ENCODE data around the gene TTC9C.
"Not testable (repeated sequence)": the region's sequence is repeated elsewhere in the genome, so short reads cannot be mapped to it uniquely, and the experiment has no call there.

The TTC9C gene

DNA sequence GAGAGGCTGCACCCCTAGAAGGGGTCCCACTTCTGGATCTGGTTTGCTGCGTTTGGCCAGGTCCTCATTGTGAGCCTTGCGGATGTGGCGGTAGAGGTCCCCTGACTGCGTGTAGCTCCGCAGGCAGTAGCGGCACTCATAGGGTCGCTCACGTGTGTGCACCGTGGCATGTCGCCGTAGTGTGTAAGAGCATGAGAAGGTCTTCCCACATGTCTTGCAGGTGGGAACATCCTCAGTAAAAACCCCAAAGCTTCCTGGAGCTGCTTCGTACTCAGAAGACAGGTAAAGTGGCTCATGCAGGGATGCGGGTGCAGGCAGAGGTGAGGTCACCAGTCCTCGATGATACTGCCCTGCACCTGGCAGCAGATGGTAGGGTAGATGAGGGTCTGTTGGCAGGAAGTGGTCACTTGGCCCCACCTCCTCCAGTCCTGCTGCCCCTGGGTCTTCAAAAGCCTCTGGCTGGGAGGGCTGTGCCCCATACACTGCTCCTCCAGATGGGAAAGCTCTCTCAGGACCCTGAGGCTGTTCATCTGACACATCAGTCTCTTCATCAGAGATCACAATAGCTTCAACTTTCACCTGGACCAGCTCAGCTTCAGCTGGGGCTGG, 24.0 kb downstream of the TTC9C start:
- DNase-seq = no peak

DNA sequence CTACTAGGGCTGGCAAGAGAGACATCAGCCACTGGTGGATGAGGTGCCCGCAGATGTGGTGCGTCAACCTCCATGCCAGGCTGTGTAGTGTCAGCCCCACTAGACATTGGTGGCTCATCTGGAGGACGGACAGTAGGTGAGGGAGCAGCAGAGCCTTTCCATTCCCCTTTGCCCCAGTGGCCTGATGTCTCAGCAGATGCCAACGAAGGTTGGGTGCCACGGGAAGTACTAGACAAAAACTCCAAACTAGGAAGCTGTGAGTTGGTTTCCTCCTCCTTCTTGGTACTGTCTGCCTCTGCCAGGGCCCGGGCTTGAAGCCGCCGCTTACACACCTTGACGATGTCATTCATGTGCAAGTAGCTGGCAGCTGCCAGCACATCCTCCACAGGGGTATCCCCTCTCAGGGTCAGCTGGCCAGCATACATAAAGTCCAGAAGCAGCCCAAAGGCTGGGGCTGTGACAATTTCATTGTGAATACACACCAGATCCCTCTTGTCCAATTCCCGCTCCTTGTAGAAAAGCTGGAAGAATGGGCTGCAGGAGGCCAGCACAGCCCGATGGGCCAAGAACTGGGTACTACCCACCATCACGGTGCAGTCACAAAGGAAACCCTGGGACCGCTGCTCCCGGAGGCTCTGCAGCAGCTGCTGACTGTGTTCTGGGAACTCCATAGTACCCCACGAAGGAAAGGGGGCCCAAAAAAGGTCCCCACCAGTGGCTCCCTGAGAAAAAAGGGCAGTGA, 24.9 kb downstream of the TTC9C start:
- DNase-seq = no peak

DNA sequence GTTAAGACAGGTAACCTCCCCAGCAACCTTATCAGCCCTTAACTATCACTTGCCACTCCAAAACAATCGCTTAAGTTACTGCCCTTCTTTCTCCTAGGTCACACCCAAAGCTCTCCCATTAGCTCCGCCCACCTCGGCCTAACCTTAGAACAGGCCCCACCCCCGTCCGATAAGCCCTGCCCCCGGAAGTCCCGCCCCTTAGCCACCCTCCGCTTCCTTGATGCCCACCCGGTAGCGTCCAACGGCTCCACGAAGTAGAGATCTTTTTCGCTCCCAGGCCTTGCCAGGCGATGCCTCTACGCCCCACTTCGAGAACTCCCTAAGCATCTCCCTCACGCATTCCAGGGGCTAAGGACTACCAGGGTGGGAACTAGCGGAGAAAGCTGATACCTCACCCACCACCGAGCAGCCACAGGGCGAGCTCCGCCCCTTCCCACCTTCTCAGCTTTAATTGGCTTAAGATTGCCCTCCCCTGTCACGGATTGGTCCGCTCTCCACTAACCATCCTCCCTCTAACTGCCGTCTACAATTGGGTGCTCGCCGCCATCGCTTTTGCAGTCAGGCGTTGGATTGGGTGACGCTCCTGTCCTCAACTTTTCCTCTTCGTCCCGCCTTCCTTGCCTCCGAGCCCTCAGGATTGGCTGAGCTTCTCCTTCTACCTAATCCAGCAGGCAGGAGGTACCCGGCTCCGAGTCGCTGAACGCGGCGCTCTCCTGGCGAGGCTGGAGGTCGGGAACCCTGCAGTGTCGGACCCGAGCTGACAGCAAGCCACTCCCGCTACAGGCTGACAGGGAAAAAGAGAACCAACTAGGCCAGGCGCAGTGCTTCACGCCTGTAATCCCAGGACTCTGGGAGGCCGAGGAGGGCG, 25.7 kb downstream of the TTC9C start, which contains the start of gene ZBTB3:
TSS of gene ZBTB3 (minus strand) at position 425 of the 868 bp plus-strand sequence. CDS start 496 bp downstream, outside the sequence.
- peak; percentile 97 to 99 (median 98) for DNase-seq

DNA sequence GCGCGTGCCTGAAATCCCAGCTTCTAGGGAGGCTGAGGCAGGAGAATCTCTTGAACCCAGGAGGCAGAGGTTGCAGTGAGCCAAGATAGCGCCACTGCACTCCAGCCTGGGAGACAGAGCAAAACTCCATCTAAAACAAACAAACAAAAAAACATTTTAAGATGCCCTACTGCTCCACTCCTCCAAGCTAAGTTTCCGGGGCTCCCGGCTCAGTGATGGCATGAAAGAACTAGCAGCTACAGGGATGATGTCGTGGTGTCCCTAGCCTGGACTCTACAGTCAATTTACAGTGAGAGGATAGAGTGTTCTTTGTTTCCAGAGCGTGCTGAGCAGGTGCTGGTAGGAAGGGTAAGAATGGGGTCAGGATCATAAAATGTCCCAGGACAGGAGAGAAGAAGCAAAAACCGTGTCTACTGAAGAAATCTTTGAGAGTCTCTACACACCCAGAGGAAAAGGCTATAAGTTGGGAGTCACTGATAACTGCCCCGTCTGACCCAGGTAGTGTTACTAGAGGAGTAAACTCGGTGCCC, 26.9 kb downstream of the TTC9C start:
- no peak for DNase-seq

DNA sequence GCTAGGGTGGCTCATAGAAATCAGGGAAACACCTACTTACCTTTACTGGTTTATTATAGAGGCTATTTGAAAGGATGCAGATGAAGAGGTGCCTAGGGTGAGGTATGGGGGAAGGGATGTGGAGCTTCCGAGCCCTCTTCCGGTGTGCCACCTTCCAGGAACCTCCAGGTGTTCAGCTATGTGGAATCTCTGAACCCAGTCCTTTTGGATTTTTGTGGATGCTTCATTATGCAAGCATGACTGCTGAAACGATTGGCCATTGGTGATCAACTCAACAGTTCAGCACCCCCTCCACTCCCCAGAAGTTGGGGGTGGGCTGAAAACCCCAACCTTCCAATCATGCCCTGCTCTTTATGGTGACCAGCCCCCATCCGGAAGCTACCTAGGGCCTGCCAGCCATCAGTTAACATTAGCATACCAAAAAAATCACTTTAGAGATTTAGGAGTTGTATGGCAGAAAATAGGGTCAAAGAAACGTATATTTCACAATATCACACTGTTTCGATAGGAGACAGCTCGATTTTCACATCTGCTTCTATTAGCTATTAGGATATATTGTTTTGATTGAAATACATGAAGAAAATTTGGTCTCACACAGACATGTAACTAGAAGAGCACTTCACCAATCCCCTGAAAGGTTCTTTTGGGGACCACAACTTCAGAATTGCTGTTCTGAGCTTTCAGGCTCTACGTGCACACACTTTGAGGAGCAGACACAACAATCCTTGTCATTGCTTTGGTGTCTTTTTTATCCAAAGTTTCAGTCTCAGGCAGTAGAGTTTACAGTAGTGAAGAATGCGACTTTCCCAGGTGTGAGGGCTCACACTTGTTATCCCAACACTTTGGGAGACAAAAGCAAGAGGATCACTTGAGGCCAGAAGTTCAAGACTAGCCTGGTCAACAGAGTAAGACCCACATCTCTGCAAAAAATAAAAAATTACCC, 29.8 kb downstream of the TTC9C start:
- DNase-seq = no peak

DNA sequence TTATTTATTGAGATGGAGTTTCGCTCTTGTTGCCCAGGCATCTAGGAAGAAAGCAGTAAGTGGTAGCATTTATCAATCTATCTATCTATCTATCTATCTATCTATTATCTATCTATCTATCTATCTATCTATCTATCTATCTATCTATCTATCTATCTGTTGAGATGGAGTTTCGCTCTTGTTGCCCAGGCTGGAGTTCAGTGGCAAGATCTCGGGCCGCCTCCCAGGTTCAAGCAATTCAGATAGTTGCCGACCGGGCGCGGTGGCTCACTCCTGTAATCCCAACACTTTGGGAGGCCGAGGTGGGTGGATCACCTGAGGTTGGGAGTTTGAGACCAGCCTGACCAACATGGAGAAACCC, 32.6 kb downstream of the TTC9C start:
- DNase-seq = not testable (repeated sequence)

DNA sequence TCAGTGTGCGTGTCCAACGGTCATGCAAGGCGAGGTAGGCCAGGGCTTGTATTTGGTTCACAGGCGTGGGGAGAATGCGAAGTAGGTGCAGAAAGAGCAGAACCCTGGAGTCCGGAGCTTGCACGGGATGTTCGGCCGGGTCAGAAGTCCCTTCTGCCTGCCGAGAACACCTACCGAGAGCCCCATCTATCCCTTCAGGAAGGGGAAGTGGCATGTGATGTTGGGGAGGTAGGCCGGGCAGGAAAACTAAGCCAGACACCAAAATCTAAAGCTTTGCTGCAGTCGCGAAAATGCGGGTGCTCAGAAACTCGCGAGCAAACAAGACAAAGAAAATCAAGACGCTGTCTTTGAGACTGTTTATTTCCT, 42.5 kb downstream of the TTC9C start:
- DNase-seq = peak in 1 of 4 experiments; percentile 37

DNA sequence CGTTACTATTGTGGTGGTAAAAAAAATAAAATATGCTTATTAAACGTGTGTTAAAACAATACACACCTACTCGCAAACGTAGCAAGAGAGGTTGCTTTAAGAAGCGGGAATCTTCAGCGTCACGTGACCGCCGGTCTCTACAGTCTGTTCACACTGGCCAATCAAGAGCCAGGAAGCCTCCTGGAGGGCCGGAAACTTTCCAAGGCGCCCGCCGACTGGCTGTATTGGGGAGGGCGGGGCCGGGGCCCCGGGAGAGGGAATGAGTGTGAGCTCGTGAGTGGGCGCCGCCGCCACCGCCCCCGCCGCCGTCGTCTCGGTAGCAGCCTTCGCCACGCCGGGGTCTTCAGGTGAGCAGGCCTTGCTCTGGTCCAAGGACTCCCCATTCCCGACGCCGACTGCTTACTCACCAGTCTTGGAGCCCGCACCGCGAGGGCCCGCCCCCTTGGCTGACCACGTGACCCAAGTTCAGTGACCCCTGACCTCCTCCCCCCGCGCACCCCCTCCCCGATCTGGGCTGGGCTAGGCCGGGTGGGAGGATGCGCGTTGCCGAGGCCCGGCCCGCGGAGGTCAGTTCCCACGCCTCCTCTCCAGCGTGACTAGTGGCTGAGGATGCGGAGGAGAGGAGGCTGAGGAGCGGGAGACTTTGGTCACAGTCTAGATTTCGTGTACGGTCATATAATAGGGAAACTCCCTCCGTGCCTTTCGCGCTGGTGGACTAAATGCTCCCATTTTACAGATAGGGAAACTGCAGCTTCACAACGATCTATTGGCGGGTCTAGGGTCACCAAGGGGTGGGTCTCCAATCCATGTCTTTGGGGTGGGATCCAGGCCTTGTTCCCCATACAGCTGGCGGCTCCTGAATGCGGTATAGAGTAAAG, 43.1 kb downstream of the TTC9C start, which contains the start of gene TAF6L:
TSS of gene TAF6L (plus strand) at position 253 of the 878 bp plus-strand sequence. CDS start 4,388 bp downstream, outside the sequence.
- DNase-seq = peak; percentile 97 to 99 (median 98)

DNA sequence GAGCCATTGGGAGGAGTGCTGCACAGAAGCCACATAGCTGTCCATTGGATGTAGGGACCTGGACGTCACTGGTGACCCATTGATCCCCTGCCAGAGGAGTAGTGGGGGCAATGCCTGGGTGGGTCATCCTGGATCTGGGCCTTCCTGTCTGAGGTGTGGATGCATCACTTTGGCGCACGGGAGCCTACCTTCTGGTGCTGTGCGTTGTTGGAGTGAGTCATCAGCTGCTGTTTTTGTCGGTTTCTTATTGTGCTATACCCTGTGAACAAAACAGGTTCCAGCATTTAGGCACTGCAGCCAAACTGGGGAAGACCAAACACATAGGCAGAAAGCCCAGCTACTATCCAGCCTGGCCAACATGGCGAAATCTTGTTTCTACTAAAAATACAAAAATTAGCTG, 46.1 kb downstream of the TTC9C start:
- DNase-seq = no peak

DNA sequence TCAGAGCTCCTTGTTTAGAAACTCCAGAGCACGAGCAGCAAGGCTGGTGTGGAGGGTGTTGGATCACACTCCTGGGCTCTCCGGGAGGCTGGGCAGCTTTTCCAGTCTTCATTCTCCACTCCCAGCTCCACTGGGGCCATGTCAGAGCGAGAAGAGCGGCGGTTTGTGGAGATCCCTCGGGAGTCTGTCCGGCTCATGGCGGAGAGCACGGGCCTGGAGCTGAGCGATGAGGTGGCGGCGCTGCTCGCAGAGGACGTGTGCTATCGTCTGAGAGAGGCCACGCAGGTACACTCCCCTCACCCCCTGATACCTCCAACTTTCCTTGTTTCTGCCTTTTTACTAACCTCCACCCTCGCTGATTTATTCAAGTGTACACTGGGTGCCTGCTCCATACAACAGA, 47.4 kb downstream of the TTC9C start:
- no peak for DNase-seq

DNA sequence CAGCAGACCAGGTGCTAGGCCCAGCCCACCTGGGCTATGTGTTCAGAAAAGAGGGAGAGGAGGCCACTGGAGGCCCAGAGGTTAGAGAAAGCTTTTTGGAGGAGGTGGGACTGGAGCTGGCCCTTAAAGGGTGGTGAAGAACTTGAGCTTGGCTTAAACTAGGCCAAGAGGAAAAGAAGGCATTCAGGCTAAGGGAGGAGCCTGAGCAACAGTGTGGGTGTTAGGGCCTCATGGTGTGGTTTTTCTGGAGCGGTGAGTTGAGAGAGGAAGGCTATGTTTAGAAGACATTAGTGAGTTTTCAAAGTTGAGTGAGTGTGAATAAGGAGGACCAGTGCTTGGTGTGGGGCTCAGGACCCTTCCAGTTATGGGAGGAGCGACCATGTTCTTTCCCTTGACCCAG, 49.1 kb downstream of the TTC9C start:
- peak in 3 of 4 experiments; percentile 46 to 55 (median 51) for DNase-seq

DNA sequence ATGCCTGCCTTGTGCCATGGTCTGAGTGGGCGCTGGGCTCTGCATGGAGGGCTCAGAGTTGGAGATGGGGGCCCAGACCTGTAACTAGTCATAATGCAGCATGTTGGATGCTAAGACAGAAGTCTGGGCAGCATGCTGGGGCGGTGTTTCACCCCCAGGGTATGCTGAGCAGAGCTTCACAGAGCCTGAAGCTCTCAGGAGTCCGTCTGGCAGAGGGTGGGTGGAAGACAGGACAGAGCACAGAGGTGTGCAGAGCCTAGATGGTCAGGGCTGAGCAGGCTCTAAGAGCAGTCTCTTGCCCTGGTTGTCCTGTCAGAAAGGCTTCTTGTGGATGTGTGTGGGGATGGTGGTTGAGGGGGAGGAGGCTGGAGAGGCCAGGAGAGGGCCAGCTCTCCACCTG, 50.2 kb downstream of the TTC9C start:
- DNase-seq = no peak

DNA sequence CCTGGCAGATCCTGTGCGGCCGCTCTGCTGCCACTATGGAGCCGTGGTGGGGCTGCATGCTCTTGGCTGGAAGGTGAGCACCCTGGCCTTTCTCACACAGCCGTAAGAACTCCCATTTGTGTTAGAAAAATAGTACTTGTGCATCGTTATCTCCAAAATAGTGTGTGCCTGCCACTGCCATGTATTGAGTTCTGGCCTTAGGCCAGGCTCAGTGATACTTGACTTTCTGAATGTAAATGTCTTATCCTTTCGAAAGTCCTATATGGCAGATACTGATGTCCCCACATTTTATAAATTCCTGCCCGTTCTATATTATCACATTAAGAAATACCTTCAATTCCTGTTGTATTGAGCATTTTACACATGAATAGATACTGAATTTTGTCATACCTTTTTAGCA, 54.5 kb downstream of the TTC9C start:
- DNase-seq = no peak

DNA sequence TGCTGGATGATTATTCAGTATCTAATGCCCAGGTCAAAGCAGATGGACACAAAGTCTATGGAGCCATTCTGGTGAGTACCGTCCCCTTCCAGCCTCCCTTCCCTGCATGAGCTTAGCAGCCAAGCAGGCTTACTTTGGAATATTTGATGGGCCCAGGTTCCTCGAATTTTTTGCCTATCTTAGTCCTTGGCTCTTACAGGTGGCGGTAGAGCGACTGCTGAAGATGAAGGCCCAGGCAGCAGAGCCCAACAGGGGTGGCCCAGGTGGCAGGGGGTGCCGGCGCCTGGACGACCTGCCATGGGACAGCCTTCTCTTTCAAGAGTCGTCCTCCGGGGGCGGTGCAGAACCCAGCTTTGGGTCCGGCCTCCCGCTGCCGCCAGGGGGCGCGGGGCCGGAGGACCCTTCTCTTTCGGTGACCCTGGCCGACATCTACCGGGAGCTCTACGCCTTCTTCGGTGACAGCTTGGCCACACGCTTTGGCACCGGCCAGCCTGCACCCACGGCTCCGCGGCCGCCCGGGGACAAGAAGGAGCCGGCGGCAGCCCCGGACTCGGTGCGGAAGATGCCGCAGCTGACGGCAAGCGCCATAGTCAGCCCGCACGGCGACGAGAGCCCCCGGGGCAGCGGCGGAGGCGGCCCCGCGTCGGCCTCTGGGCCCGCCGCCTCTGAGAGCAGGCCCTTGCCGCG, 58.2 kb downstream of the TTC9C start:
- peak; percentile 92 to 96 (median 94) for DNase-seq

DNA sequence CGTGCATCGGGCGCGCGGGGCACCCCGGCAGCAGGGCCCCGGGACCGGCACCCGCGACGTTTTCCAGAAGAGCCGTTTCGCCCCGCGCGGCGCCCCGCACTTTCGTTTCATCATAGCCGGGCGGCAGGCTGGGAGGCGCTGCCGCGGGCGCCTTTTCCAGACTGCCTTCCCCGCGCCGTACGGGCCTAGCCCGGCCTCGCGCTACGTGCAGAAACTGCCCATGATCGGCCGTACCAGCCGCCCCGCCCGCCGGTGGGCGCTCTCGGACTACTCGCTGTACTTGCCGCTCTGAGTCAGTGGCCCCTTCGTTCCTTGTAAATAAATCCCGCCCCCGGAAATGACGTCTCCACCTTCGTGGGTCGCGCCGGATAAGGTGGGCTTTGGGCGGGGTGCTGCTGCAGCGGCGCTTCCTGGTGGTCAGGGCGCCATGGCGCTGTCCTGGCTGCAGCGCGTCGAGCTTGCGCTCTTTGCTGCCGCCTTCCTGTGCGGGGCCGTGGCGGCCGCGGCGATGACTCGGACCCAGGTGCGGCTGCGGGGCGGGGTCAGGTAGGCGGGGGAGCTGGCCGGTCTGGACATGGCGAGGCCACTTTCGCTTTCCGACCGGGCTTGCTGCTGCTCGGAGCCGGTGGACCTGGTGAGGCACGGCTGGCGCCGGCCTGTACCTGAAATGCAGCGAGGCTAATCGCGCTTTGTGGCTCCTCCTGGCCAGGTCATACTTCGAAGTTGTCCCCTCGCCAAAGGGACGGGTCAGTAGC, 58.9 kb downstream of the TTC9C start, which contains the start of gene TMEM179B:
TSS of gene TMEM179B (plus strand) at position 398 of the 755 bp plus-strand sequence. CDS start at position 428, 30 bp downstream.
- DNase-seq = peak; percentile 99 to 100 (median 100)
